ENCODE results near the gene PARP12. TPM values are rescaled to one million over a fixed set of nuclear protein-coding genes. Genes with fewer than 3 reads are reported as not detected.

The PARP12 gene
- total and polyA plus RNA-seq, 10 of the 15 experiments (the other 5 are each of a cell fraction or from before 2014, with no cell fraction given), result 0.98 to 51.8 (median 18.0) TPM

DNA sequence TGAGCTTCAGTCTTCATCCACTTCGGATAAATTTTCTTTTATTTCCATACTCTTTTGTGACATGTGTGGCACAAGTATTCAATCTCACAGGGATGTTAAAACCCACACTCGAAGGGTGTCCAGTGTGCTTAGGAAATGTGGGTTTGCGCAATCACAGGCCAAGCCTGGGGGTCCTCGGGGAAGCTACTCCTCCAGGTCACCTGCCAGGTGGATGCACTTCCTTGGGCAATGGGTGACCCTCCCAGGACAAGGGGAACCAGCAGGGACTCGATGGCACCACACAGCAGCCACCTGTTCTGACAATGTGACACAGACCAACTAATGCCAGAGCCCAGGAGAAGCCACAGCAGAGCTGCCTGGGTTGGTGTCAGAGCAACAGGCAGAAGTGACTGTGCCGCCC lies 39.0 kb downstream of the PARP12 start:
- FAIRE-seq (no peak), DNase-seq (ENCODE audit: low read depth, low spot score) (no peak), ATAC-seq (no peak)
- ChIA-PET CTCF (no interaction called here), RAD21 (ENCODE audit: unreplicated experiment) (no interaction called here), POLR2A (no interaction called here), SMC1A (ENCODE audit: uncharacterized antibody, unreplicated experiment) (no interaction called here)
- H3K9ac ChIP-seq (ENCODE audit: control insufficient read depth, insufficient read depth, low read length), result no peak overlapping the region
- WGBS (ENCODE audit: insufficient coverage, insufficient replicate concordance, low lambda C conversion rate, missing lambda C conversion rate), result 78% methylated on average over 6 of the region's 6 CpGs
- no TSS peak for BruUV-seq (replicated peaks)
- TF ChIP-seq MEF2B (IDR thresholded peaks at IDR 0.05; ENCODE audit: partially characterized antibody, poor library complexity, severe bottlenecking) (no peak), SMAD1 (IDR thresholded peaks at IDR 0.05; ENCODE audit: low read depth, partially characterized antibody) (no peak), MTA2 (IDR thresholded peaks at IDR 0.05; ENCODE audit: low read depth) (no peak), HDAC6 (IDR thresholded peaks at IDR 0.05; ENCODE audit: unreplicated experiment) (no peak)
- TF ChIP-seq, protein P1, sequence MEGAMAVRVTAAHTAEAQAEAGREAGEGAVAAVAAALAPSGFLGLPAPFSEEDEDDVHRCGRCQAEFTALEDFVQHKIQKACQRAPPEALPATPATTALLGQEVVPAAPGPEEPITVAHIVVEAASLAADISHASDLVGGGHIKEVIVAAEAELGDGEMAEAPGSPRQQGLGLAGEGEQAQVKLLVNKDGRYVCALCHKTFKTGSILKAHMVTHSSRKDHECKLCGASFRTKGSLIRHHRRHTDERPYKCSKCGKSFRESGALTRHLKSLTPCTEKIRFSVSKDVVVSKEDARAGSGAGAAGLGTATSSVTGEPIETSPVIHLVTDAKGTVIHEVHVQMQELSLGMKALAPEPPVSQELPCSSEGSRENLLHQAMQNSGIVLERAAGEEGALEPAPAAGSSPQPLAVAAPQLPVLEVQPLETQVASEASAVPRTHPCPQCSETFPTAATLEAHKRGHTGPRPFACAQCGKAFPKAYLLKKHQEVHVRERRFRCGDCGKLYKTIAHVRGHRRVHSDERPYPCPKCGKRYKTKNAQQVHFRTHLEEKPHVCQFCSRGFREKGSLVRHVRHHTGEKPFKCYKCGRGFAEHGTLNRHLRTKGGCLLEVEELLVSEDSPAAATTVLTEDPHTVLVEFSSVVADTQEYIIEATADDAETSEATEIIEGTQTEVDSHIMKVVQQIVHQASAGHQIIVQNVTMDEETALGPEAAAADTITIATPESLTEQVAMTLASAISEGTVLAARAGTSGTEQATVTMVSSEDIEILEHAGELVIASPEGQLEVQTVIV (IDR thresholded peaks at IDR 0.05; ENCODE audit: borderline replicate concordance, partially characterized antibody), result no peak
- H3K4me2 ChIP-seq (ENCODE audit: control insufficient read depth, insufficient read depth), result no peak overlapping the region
- no peak overlapping the region for H3K27ac ChIP-seq (ENCODE audit: control insufficient read depth, insufficient read depth)
- in situ Hi-C loops (cut with MboI), result no loop called here
- no peaks in the 10 kb centered on the region for H3K27me3 ChIP-seq (replicated peaks in 1 of 2; ENCODE audit: control insufficient read depth in 2 of 2, insufficient read depth in 2 of 2, low read length in 1 of 2)
- intact Hi-C loops (cut with micrococcal nuclease; ENCODE audit: unreplicated experiment), result no loop called here
- H3K4me3 ChIP-seq, result no peak overlapping the region
- H2AFZ ChIP-seq (ENCODE audit: control insufficient read depth, low read depth, low read length), result no peak overlapping the region
- H3K9me3 ChIP-seq (replicated peaks; ENCODE audit: control insufficient read depth, insufficient read depth, low read length), result no peaks in the 10 kb centered on the region
- no peaks in the 10 kb centered on the region for H4K20me1 ChIP-seq (ENCODE audit: control insufficient read depth, insufficient read depth)
- H3K36me3 ChIP-seq (ENCODE audit: control insufficient read depth in 2 of 2, insufficient read depth in 2 of 2, low read length in 1 of 2), result peaks cover 4 to 5% of the 10 kb centered on the region in 2 experiments; a peak in 3 of 4 replicates
- no peaks in the 10 kb centered on the region for H3K4me1 ChIP-seq (ENCODE audit: control insufficient read depth, insufficient read depth, low read length)
- no peaks in the 10 kb centered on the region for H3K79me2 ChIP-seq (ENCODE audit: control insufficient read depth, insufficient read depth, low read length)
